Spleen (tissue), 11 donors: ENCODE results near the gene DOCK2. TPM values are rescaled to one million over a fixed set of nuclear protein-coding genes. Genes with fewer than 3 reads are reported as not detected.
A peak's percentile ranks its signal among the peaks of the same experiment; 100 is the strongest.

ENCODE experiments used
- DNase-seq: peaks from one replicate; pipeline ENCODE4 v3.0.0-alpha.2; 2020
- H3K27ac ChIP-seq, 8 donors: fragments of 200-600 bp; sonication (generic) in 7 of 8; 1 replicate in 4 of 8; 2 replicates in 4 of 8; pipeline versions ENCODE4 v1.5.0 to v1.8.0; 2016 to 2021; ENCODE audit warnings: inconsistent platforms in 4 of 8, mild to moderate bottlenecking in 4 of 8, moderate library complexity in 1 of 8
- H3K27me3 ChIP-seq, 7 donors: fragments of 200-600 bp; sonication (generic) in 6 of 7; replicated peaks in 1 of 7; 1 replicate in 4 of 7; 2 replicates in 3 of 7; pipeline versions ENCODE4 v1.5.0 to v1.8.0; 2016 to 2021; ENCODE audit warnings: inconsistent platforms in 3 of 7, mild to moderate bottlenecking in 1 of 7
- H3K36me3 ChIP-seq, 6 donors: fragments of 200-600 bp; sonication (generic) in 5 of 6; 1 replicate in 4 of 6; 2 replicates in 2 of 6; pipeline versions ENCODE4 v1.5.0 to v1.8.0; 2016 to 2021; ENCODE audit warnings: inconsistent platforms in 2 of 6
- H3K4me1 ChIP-seq, 6 donors: fragments of 200-600 bp; sonication (generic) in 5 of 6; 1 replicate in 3 of 6; 2 replicates in 3 of 6; pipeline versions ENCODE4 v1.5.0 to v1.8.0; 2016 to 2021; ENCODE audit warnings: inconsistent platforms in 3 of 6
- H3K4me3 ChIP-seq, 8 donors: fragments of 200-600 bp; sonication (generic) in 7 of 8; 1 replicate in 4 of 8; 2 replicates in 4 of 8; pipeline versions ENCODE4 v1.5.0 to v1.8.0; 2016 to 2021; ENCODE audit warnings: inconsistent platforms in 4 of 8, mild to moderate bottlenecking in 4 of 8, moderate library complexity in 2 of 8
- H3K9me3 ChIP-seq, 8 donors: fragments of 200-600 bp; sonication (generic) in 7 of 8; 1 replicate in 4 of 8; 2 replicates in 4 of 8; pipeline versions ENCODE4 v1.5.0 to v1.8.0; 2016 to 2021; ENCODE audit warnings: inconsistent platforms in 4 of 8
- POLR2A ChIP-seq, 3 donors: fragments of 450-650 bp; IDR thresholded peaks; one replicate each; pipeline ENCODE4 v1.5.1; 2017; ENCODE audit warnings: antibody characterized with exemption in 3 of 3, mild to moderate bottlenecking in 1 of 3
- POLR2AphosphoS5 ChIP-seq, 3 donors: sonication (generic); formaldehyde crosslinking; IDR thresholded peaks; one replicate each; pipeline ENCODE4 v1.5.1; 2017; ENCODE audit warnings: antibody characterized with exemption in 3 of 3
- WGBS, 5 donors: extraction: QIAGEN DNeasy Blood & Tissue Kit in 3 of 5; methylation state at CpG; one replicate each; pipeline versions ENCODE4 v1.1.5 to v1.1.7; 2013 to 2018; 5-methylcytosine and 5-hydroxymethylcytosine counted together
- intact Hi-C: fragments of 100-400 bp; cut with DNase I; formaldehyde crosslinking; loops from one replicate; pipeline ENCODE4 v1.15.0; 2023; ENCODE audit warnings: low total_unique reads
- polyA plus RNA-seq, 3 donors: library from polyadenylated mRNA; stranded (reverse); fragments of 200-250 nt; gene quantifications; one replicate each; pipeline ENCODE4 v1.2.1, GENCODE V29; 2013
- total RNA-seq, 7 donors: library from RNA; depleted of rRNA in 3 of 7; stranded (reverse); fragments of >200 nt in 3 of 7; fragmentation: NEBNext Ultra II Directional in 4 of 7; extraction: Animal tissue kit (Norgen Biotek cat#: 25700) in 4 of 7; gene quantifications; one replicate each; pipeline versions ENCODE4 v1.1.0 to v1.2.1, GENCODE V29; 2016 to 2021
- TF ChIP-seq, protein P1 (sequence below), 11 experiments: fragments of 200-600 bp in 7 of 11; fragments of 450-650 bp in 4 of 11; sonication (generic) in 4 of 11; IDR thresholded peaks in 8 of 11; conservative IDR thresholded peaks in 3 of 11; 1 replicate in 7 of 11; 2 replicates in 4 of 11; pipeline versions ENCODE4 v1.4.0 to v1.8.0; 2016 to 2021; ENCODE audit warnings: antibody characterized with exemption in 11 of 11, inconsistent platforms in 4 of 11, mild to moderate bottlenecking in 1 of 11
- donor health status: healthy with polysubstance abuse.
- donor health status: DM: no; HTN: no; CAD: no; lungs with moderate emphysema.
- donor health status: DM: no; HTN: no; CAD: no.
- donor health status: Bipolar disorder and iron deficiency.
- donor health status: healthy.
- donor health status: DM: no; HTN: no; CAD: no.
- donor health status: DM: yes; HTN: yes; CAD: no.

The DOCK2 gene
- total and polyA plus RNA-seq, 10 donors: 30.6 to 321 (median 198) TPM

DNA sequence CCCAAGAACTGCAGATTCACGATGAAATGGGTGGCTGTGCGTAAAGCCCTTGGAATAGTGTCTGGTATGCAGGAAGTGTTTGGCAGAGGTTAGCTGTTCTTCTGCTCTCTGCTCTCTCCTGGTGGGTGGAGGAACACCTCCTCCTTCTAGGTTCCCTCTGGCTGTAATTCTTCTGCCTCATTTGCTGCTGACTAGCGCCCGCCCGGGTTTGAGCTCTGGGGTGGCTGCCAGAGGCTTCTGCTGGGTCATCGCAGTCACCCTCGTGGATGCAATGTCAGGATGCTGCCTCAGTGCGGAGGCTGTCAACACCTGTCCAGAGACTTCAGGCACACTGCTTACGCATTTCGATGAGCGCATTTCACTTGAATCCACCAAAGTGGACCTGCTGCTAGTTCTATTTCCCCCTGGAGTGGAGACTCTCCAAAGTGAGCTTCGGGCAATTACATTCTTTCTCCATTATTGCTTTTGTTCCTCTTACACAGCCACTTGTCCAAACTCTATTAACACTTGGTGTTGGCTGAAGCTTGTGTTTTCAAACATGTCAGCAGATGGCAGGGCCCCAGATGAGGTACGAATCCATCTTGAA lies 11.7 kb downstream of the DOCK2 start:
- DNase-seq: no peak
- Histone ChIP-seq H3K9me3 (no peaks in the 10 kb centered on the region), H3K27me3 (no peaks in the 10 kb centered on the region), H3K4me3 (peak overlapping the region in 1 of 8 donors; percentile 0), H3K4me1 (peaks cover 45 to 91% (median 67%) of the 10 kb centered on the region in 6 donors), H3K27ac (peak overlapping the region in 5 of 8 donors; percentile 27 to 80 (median 55)), H3K36me3 (peaks cover 0 to 17% (median 4%) of the 10 kb centered on the region in 6 donors)
- 51 to 77% (median 65%) methylated on average over 13 of the region's 13 CpGs for WGBS, 5 donors
- TF ChIP-seq POLR2AphosphoS5 (IDR thresholded peaks at IDR 0.05) (no peak), POLR2A (IDR thresholded peaks at IDR 0.05) (no peak)
- TF ChIP-seq, protein P1, sequence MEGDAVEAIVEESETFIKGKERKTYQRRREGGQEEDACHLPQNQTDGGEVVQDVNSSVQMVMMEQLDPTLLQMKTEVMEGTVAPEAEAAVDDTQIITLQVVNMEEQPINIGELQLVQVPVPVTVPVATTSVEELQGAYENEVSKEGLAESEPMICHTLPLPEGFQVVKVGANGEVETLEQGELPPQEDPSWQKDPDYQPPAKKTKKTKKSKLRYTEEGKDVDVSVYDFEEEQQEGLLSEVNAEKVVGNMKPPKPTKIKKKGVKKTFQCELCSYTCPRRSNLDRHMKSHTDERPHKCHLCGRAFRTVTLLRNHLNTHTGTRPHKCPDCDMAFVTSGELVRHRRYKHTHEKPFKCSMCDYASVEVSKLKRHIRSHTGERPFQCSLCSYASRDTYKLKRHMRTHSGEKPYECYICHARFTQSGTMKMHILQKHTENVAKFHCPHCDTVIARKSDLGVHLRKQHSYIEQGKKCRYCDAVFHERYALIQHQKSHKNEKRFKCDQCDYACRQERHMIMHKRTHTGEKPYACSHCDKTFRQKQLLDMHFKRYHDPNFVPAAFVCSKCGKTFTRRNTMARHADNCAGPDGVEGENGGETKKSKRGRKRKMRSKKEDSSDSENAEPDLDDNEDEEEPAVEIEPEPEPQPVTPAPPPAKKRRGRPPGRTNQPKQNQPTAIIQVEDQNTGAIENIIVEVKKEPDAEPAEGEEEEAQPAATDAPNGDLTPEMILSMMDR (IDR thresholded peaks at IDR 0.05 in 8 of 11, conservative IDR thresholded peaks at IDR 0.05 in 3 of 11): no peak
- intact Hi-C loops: no loop called here

DNA sequence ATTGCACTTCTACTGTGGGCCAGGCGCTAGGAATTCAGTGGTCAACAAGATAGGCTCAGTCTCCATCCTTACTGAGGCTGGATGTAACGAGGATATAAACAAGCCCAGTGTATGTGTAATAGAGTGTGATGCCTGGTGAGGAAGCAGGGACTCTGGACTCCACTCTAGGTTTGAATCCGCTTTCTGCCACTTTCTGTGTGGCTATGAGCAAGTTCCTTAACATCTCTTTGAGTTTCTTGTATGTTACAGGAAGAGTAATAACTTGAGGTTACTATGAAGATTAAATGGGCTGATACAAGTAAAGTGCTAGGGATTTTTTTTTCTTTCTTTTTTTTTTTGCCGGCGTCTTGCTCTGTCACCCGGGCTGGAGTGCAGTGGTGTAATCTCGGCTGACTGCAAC lies 12.4 kb downstream of the DOCK2 start:
- Histone ChIP-seq H3K4me1 (peaks cover 45 to 93% (median 68%) of the 10 kb centered on the region in 6 donors), H3K9me3 (no peaks in the 10 kb centered on the region), H3K4me3 (no peak overlapping the region), H3K27ac (peak overlapping the region in 3 of 8 donors; percentile 53 to 80 (median 72)), H3K27me3 (no peaks in the 10 kb centered on the region), H3K36me3 (peaks cover 0 to 24% (median 8%) of the 10 kb centered on the region in 6 donors)
- no peak for DNase-seq
- 55 to 67% (median 61%) methylated on average over 7 of the region's 7 CpGs for WGBS, 5 donors
- TF ChIP-seq, protein P1 (IDR thresholded peaks at IDR 0.05 in 8 of 11, conservative IDR thresholded peaks at IDR 0.05 in 3 of 11): no peak
- TF ChIP-seq POLR2A (IDR thresholded peaks at IDR 0.05): no peak
- TF ChIP-seq POLR2AphosphoS5 (IDR thresholded peaks at IDR 0.05): no peak
- intact Hi-C loops: no loop called here

GRCh38 chr5:169650701-169651331 lies 13.7 kb downstream of the DOCK2 start:
- Histone ChIP-seq H3K4me1 (peaks cover 45 to 100% (median 79%) of the 10 kb centered on the region in 6 donors), H3K36me3 (peaks cover 0 to 37% (median 16%) of the 10 kb centered on the region in 6 donors), H3K9me3 (no peaks in the 10 kb centered on the region), H3K27ac (peak overlapping the region in 7 of 8 donors; percentile 16 to 72 (median 48)), H3K4me3 (peak overlapping the region in 1 of 8 donors; percentile 6), H3K27me3 (no peaks in the 10 kb centered on the region)
- TF ChIP-seq, protein P1 (IDR thresholded peaks at IDR 0.05 in 8 of 11, conservative IDR thresholded peaks at IDR 0.05 in 3 of 11): no peak
- TF ChIP-seq POLR2AphosphoS5 (IDR thresholded peaks at IDR 0.05) (no peak), POLR2A (IDR thresholded peaks at IDR 0.05) (no peak)
- 50 to 65% (median 55%) methylated on average over 5 of the region's 5 CpGs for WGBS, 5 donors
- DNase-seq: no peak
- intact Hi-C loops: no loop called here

GRCh38 chr5:169651526-169651925 lies 14.5 kb downstream of the DOCK2 start:
- H3K27ac ChIP-seq: peak overlapping the region in 6 of 8 donors; percentile 16 to 72 (median 52)
- H3K4me1 ChIP-seq: peaks cover 45 to 100% (median 81%) of the 10 kb centered on the region in 6 donors

More at GRCh38 chr5:169651526-169651925, 14.5 kb downstream of the DOCK2 start:
- intact Hi-C loops: no loop called here
- Histone ChIP-seq H3K4me3 (peak overlapping the region in 1 of 8 donors; percentile 6), H3K36me3 (peaks cover 0 to 44% (median 18%) of the 10 kb centered on the region in 6 donors), H3K9me3 (no peaks in the 10 kb centered on the region), H3K27me3 (no peaks in the 10 kb centered on the region)
- DNase-seq: no peak
- WGBS, 5 donors: 54 to 77% (median 68%) methylated on average over 5 of the region's 5 CpGs
- no peak for TF ChIP-seq POLR2A (IDR thresholded peaks at IDR 0.05)
- TF ChIP-seq, protein P1 (IDR thresholded peaks at IDR 0.05 in 8 of 11, conservative IDR thresholded peaks at IDR 0.05 in 3 of 11): no peak
- no peak for TF ChIP-seq POLR2AphosphoS5 (IDR thresholded peaks at IDR 0.05)
